NCI-H2227 (cell line): ENCODE results near the gene IRAK2.

Source experiments
- DNase-seq: peaks from one replicate; lab custom pipeline; 2025; ENCODE audit not compliant: unreplicated experiment; lab: John Stamatoyannopoulos, UW

Gene IRAK2

GRCh38 chr3:10279384-10280176, 114.9 kb downstream of the IRAK2 start:
- no peak for DNase-seq

DNA sequence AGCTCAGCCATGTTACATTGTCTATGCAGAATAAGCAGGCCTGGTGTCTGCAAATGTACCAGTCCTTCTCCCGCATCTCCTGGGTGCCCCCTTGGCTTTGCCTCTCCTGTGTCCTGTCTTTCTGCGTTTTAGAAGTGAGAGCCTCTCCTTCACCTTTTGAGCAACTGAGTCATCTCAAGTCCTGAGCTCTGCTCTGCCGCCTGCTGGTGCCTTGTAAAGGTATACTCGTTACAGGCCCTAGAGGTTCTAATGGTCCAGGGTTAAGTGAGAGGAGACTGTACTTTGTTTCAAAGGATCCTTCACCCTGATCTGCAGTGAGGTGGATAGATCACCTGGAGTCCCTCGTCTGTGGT, 115.4 kb downstream of the IRAK2 start:
- DNase-seq = no peak

DNA sequence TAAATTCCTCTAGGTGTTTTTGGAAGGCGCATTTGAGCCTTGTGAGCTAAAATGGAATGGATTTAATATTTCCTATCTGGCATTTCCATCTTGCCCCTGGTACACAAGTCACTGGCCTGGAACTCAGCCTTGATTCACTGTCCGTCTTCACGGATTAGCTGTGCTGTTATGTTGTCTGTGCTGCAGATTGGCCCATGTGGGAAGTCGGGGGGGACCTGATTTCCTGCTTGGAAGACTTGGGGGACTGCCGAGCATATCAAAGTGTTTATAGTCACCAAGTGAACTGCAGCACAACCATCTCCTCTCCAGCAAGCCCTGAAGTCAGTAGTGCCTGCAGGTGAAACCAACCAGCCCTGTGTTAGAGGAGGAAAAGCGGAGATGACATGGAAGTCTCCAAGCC, 115.9 kb downstream of the IRAK2 start:
- DNase-seq = no peak

- DNase-seq = no peak
These were observed 117.2 kb downstream of the IRAK2 start for GRCh38 chr3:10281951-10282350.

- DNase-seq = no peak
These were observed 118.9 kb downstream of the IRAK2 start for GRCh38 chr3:10283638-10284037.

DNA sequence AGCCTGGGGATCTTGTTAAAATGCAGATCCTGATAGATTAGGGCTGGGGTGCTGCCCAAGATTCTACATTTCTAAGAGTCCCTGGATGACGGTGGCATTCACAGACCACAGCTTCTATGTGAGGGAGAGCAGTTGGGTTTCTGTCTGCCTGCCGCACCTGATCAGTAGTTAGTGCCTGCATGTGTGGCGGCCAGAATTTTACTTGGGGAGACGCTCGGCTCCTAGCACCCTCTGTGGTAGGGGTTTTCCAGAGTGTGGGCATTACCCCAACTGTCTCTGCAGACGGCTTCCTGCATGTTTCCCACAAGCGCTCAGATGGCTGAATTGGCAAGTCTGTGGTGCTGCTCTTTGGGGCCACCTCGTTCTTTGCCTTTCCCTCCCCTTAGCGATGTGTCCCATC, 119.8 kb downstream of the IRAK2 start:
- DNase-seq = no peak

DNA sequence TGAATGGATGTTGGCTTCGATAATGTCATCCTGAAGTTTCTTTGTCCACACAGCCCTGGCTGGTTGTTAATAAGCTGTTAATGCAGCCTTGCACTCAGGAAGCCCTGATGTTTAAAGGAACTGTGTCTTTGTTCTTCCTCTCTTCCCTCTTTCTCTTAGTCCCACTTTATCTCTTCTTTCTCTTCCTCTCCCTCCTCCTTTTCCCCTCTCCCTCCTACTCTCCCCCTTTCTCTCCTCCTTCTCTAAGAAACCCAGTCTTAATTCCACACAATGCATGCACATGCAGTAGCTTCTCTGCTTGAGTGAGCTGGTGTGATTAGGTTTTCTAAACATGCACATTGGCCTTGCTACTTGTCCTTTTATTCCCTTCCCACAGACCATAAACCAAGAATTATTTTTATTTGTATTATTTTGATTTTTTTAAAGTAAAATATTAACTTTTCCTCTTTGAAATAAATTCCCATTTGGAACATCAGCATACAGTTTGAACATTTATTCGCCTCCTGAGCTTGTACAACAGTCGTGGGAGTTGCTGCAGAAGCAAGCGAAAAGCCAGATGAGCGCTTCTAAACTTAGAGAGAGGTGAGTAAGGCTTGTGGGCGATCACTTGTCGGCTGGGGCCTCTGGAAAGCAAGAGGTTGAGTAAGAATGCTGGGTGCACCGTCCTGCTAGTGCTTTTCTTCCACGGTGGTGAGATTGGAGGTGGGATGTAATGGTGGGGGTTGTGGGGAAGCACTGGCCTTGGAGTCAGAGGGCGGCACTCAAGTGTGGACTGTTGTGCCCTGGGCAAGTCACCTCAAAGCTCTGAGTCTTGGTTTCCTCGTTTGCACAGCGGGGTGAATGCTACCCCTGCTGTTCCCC, 120.8 kb downstream of the IRAK2 start:
- no peak for DNase-seq

GRCh38 chr3:10286133-10286524, 121.4 kb downstream of the IRAK2 start:
- no peak for DNase-seq

DNA sequence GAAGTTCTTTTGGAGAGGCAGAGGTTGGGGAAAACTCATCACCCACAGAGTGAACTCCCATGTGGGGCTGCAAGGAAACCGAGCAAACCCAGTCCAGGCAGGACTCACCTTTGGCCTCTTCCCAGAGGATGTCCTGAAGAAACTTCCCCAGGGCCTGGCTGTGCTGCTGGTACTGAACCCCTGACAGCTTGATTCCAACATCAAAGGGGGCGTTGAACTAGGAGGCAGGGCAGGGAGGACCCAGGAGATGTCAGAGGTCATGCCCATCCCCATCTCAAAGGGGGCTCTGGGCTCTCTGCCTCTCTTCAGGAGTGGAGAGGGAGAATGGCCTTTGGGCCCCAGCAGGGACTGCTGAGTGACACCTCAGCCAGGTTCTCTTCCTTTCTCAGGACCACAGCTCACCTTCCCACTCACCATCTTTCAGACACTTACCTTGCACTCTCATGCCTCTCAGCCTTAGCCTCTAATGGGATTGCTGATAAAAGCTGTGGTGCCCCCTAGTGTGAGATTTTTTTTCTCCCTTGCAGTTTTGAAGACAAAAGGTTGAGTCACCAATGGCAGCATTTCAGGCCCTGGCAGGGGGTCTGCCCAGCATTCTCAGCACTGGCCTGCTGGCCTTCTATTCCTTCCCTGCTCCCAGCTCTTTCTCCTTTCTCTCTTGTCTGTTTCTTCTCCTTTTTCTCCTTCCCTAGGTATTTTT, 122.0 kb downstream of the IRAK2 start:
- peak; percentile 2 for DNase-seq

DNA sequence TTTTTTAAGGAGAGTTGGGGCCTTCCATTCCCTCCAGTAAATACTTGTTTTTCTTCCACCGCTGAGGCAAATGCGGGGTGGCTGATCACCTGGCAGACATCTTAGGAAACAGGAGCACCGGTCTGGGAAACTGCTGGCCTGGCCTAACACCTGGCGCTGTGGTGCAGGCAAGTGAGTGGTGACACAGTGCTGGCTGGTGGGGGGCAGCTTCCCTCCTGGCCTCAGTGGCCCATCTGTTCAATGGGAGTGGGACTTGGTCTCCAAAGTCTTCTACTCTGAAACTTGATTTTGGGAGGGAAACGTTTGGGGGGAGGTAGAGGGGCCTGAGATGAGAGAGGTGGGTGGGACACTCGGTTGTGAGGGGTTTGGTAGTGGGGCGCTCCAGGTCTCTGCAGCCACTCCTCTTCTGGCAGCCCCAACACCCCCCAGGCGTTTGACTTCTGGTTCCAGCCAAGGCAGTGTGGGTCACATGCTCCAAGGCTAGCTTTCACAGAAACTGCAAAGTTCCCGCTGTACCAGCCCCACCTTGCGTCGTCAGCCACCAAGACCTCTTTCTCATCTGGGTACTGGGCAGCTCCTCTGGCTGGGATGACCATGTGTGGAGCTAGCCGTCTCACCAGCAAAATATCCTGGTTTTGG, 123.3 kb downstream of the IRAK2 start:
- DNase-seq = no peak

GRCh38 chr3:10288575-10288960, 123.8 kb downstream of the IRAK2 start:
- no peak for DNase-seq

GRCh38 chr3:10289077-10289476, 124.4 kb downstream of the IRAK2 start:
- no peak for DNase-seq

GRCh38 chr3:10289787-10290355, 125.2 kb downstream of the IRAK2 start:
- DNase-seq = no peak

DNA sequence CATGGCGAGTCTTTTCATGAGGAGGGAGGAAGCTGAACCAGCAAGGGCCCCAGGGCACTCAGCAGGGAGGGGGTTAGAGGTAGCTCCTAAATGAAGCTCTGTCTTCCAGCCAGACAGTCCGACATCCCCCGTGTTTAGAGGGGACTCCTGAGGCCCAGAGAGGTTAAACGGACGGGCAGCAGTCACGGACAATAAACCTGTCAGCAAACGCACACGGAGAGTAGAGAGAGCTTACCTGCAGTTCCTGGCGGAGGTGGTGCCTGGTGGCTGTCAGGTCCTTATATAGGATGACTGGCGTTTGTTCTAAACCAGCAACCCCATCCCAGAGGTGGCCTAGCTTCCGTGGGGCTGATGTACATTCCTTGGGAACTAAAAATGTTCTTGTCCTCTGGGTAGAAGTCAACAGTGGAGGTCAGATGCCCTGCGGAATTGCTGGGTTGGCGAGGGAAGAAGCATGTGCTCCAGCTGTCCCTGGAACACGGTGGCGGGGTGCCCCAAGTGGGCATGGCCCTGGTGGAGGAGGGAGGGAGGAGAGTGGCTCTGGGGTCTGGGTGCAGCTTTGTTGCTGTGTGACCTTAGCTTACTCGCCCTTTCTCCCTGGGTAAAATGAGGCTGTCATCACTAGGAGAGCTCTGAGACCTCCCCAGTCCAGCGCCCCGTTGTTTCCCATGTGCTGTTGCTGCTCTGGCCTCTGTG, 125.9 kb downstream of the IRAK2 start:
- DNase-seq = no peak

DNA sequence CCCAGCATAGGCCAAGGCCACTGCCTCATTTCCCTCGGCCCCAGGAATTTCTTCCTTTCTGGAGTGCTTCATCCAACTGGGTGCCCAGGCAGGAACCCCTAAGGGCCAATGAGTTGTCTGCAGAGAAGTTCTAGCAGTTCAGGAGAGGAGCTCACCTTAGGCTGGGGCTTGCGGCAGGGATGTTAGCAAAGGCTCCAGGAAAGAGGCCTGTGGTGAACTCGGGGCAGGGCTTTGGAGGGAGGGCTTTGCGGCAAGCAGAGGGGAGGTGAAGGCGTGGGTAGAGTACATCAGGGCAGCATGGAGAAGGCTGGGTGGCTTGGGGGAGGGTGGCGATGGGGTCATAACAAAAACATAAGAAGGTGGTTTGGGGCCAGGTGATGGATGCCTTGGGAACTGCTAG, 126.9 kb downstream of the IRAK2 start:
- no peak for DNase-seq

DNA sequence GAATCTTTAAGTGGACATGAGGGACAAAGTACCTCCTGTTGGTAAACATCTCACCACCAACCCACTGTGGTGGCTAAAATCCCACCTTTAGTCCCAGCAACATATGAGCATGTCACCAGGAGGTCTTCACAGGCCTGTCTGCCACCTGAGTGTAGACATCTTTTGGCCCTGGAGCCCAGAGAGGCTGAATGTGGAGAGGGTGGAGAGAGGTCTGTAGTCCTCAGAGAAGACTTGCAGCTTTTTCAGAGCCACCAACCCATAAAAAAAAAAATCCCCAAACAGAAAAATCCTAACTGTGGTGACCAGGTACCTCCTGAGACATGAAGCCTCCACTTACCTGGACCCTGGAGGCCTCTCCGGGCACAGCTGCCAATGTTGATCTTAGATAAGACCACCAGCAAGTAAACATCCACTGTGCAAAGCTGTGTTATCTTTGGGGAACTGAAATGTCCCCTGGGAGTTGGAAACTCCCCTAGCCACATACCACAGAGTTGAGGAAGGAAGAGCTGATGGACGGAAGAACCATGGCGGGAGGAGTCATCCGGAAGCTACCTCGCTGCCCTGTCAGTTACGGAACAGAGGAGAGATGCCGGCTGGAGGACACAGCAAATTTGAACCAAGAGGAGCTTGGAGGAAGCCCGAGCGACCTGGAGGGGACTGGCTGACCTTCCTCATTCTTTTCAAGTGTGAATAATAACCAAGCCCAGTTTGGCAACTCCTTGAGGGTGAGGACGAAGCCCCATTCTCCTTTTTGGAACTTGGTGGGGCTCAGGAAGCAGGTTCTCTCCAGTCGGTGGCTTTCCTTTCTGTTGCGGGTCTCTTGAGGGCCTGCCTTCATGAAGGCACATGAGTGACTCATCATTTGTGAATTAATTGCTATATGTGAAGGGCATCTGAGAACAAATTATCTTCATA, 128.0 kb downstream of the IRAK2 start, which contains the start of gene GHRL:
Gene GHRL (minus strand): TSS at position 443 of the 915 bp plus-strand sequence. CDS start 2,767 bp downstream, outside the sequence.
- no peak for DNase-seq
